PFSK-1 (cell line): Measurements from ENCODE around the gene PFN2.

Source experiments
- FOXP2 ChIP-seq: optimal IDR thresholded peaks from 2 replicates; pipeline ENCODE3; 2011; ENCODE audit warnings: borderline replicate concordance, control low read depth, inconsistent platforms; ENCODE audit not compliant: insufficient read depth; ENCODE audit errors: extremely low read length, extremely low read depth
- POLR2AphosphoS5 ChIP-seq: IDR thresholded peaks from 2 replicates; pipeline ENCODE4 v1.6.1; 2012; ENCODE audit warnings: low read depth, mild to moderate bottlenecking, control low read depth, low read length, moderate library complexity
- SIN3A ChIP-seq: IDR thresholded peaks from 2 replicates; pipeline ENCODE4 v1.6.1; 2012; ENCODE audit warnings: mild to moderate bottlenecking, low read length, moderate library complexity, borderline replicate concordance; ENCODE audit not compliant: insufficient read depth
- TAF1 ChIP-seq: IDR thresholded peaks from 2 replicates; pipeline ENCODE4 v1.6.1; 2012; ENCODE audit warnings: low read length, control low read depth, borderline replicate concordance; ENCODE audit not compliant: insufficient read depth
- TF ChIP-seq, protein P1 (sequence below), 2 experiments: IDR thresholded peaks; 2 replicates each; pipeline versions ENCODE4 v1.6.1 to v1.8.0; 2011 to 2012; ENCODE audit warnings: low read depth in 2 of 2, low read length in 2 of 2, control low read depth in 1 of 2, inconsistent platforms in 1 of 2, mild to moderate bottlenecking in 1 of 2, moderate library complexity in 1 of 2; ENCODE audit not compliant: insufficient read depth in 1 of 2

- TF ChIP-seq POLR2AphosphoS5 (no peak), SIN3A (no peak), TAF1 (no peak), FOXP2 (no peak)
- TF ChIP-seq, protein P1, sequence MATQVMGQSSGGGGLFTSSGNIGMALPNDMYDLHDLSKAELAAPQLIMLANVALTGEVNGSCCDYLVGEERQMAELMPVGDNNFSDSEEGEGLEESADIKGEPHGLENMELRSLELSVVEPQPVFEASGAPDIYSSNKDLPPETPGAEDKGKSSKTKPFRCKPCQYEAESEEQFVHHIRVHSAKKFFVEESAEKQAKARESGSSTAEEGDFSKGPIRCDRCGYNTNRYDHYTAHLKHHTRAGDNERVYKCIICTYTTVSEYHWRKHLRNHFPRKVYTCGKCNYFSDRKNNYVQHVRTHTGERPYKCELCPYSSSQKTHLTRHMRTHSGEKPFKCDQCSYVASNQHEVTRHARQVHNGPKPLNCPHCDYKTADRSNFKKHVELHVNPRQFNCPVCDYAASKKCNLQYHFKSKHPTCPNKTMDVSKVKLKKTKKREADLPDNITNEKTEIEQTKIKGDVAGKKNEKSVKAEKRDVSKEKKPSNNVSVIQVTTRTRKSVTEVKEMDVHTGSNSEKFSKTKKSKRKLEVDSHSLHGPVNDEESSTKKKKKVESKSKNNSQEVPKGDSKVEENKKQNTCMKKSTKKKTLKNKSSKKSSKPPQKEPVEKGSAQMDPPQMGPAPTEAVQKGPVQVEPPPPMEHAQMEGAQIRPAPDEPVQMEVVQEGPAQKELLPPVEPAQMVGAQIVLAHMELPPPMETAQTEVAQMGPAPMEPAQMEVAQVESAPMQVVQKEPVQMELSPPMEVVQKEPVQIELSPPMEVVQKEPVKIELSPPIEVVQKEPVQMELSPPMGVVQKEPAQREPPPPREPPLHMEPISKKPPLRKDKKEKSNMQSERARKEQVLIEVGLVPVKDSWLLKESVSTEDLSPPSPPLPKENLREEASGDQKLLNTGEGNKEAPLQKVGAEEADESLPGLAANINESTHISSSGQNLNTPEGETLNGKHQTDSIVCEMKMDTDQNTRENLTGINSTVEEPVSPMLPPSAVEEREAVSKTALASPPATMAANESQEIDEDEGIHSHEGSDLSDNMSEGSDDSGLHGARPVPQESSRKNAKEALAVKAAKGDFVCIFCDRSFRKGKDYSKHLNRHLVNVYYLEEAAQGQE (IDR thresholded peaks at IDR 0.05; ENCODE audit: insufficient read depth in 1 of 2, low read depth in 2 of 2, low read length in 2 of 2), result no peak
Observed at GRCh38 chr3:149963485-149963884, 7.2 kb downstream of the PFN2 start.
